Epithelial cell of esophagus (primary cell): ENCODE measurements around the gene PYGB.
A peak's percentile ranks its signal among the peaks of the same experiment; 100 is the strongest.
"Not testable (repeated sequence)": the region's sequence is repeated elsewhere in the genome, so short reads cannot be mapped to it uniquely, and the experiment has no call there.

Experiments
- DNase-seq: peaks from one replicate; pipeline ENCODE4 v3.0.0; 2010; ENCODE audit warnings: low read depth
- H3K4me3 ChIP-seq: 2 replicates; pipeline ENCODE4 v1.5.1; 2011; ENCODE audit warnings: mild to moderate bottlenecking, low read length, control low read depth
- TF ChIP-seq, protein P1 (sequence below): IDR thresholded peaks from 2 replicates; pipeline ENCODE4 v1.5.1; 2011; ENCODE audit warnings: low read depth, mild to moderate bottlenecking, low read length, control low read depth, inconsistent platforms; ENCODE audit not compliant: insufficient read depth; ENCODE audit errors: missing control alignments

PYGB gene

DNA sequence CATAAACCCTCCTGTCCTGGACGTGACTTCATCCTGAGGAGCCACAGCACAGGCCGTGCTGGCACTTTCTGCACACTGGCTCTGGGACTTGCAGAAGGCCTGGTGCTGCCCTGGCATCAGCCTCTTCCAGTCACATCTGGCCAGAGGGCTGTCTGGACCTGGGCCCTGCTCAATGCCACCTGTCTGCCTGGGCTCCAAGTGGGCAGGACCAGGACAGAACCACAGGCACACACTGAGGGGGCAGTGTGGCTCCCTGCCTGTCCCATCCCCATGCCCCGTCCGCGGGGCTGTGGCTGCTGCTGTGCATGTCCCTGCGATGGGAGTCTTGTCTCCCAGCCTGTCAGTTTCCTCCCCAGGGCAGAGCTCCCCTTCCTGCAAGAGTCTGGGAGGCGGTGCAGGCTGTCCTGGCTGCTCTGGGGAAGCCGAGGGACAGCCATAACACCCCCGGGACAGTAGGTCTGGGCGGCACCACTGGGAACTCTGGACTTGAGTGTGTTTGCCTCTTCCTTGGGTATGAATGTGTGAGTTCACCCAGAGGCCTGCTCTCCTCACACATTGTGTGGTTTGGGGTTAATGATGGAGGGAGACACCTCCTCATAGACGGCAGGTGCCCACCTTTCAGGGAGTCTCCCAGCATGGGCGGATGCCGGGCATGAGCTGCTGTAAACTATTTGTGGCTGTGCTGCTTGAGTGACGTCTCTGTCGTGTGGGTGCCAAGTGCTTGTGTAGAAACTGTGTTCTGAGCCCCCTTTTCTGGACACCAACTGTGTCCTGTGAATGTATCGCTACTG is 22.0 kb upstream of the PYGB start:
- no peak for DNase-seq
- TF ChIP-seq, protein P1, sequence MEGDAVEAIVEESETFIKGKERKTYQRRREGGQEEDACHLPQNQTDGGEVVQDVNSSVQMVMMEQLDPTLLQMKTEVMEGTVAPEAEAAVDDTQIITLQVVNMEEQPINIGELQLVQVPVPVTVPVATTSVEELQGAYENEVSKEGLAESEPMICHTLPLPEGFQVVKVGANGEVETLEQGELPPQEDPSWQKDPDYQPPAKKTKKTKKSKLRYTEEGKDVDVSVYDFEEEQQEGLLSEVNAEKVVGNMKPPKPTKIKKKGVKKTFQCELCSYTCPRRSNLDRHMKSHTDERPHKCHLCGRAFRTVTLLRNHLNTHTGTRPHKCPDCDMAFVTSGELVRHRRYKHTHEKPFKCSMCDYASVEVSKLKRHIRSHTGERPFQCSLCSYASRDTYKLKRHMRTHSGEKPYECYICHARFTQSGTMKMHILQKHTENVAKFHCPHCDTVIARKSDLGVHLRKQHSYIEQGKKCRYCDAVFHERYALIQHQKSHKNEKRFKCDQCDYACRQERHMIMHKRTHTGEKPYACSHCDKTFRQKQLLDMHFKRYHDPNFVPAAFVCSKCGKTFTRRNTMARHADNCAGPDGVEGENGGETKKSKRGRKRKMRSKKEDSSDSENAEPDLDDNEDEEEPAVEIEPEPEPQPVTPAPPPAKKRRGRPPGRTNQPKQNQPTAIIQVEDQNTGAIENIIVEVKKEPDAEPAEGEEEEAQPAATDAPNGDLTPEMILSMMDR, result no peak
- H3K4me3 ChIP-seq, result no peak overlapping the region

DNA sequence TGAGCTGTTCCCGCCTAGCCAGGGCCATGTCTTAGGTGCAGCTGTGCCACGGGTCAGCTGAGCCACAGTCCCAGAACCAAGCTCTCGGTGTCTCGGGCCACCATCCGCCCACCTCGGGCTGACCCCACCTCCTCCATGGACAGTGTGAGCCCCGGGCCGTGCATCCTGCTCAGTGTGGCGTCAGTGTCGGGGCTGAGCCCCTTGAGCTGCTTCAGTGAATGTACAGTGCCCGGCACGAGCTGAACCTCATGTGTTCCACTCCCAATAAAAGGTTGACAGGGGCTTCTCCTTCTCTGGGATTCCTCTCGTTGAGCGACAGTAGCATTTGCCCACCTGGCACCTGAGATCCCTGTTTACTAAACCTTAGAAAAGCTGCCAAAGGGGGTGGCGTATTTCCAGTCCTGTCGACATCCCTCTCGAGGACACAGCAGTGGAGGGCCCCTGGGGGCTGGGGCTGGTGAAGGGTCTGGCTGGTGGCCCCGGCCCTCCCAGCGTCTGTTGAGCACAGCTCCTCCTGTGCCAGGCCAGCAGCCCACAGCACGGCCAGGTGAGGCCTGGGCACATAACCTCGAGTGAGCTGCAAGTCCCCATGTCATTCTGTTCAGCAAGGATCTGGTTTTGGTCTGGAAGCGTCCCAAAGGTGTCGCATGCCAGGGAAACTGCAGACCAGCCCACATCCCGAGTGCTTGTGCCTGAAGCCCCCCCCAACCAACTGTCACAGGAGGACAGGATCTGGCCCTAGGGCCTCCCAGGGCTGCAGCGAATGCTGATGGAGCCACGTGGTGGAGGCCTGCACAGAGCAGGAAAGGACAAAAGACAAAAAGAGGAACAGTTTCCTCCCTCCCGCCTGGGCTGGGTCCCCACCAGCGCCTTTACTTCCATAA is 21.2 kb upstream of the PYGB start:
- no peak overlapping the region for H3K4me3 ChIP-seq
- DNase-seq, result no peak
- TF ChIP-seq, protein P1, result no peak

DNA sequence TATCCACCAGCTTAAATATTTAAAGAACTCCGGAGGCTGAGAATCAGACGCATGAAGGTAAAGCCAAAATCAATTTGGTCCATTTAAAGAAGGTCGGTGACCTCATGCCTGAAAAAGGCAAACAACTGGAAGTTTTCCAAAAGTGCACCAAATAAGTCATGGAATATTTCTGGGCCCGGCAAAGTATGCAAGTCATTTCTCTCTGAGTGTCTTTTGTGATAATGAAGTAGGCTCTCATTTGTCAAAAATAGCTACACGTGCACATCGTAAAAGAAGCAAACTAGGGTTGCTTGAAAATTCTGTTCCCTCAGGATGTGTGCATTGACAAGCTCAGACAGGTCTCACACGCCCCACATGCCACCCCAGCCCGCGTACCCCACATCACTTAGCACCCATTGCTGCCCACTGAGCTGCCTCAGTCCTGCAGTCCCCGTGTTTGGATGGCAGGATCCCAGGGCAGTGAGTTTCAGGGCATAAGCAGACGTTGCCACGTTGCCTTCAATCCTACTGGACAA is 20.5 kb upstream of the PYGB start:
- peak; percentile 65 for DNase-seq
- no peak overlapping the region for H3K4me3 ChIP-seq
- TF ChIP-seq, protein P1, result no peak

DNA sequence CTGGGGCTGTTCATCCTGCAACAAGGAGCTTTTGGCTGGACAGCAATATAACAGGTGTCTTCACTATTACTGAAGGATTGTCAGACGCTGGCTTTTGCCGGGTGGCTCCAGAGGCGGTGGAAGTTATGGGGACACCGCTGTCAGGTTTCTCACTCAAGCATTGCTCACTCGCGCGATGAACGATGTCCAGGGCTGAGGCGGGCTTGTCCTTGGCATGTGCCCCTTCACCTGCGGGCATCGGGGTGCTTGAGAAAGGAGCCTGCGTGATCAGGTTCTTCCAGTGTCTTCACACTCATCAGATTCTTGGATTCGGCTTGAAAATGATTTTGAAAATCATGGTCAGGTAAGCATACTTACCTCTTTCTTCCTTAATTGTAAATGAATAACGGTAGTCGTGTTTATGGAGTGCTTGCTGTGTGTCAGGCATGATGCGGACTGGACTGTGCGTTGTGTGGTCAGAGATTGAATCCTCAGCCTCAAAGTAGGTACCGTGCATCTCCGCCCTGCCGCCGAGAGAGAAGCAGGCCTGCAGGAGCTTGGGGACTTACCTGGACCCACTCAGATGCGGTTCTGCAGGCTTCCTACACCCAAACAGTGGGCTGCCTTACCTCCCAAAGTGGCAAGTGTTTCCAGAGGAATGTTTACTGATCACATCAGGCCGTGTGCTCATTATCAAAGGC is 18.3 kb upstream of the PYGB start:
- no peak for DNase-seq
- TF ChIP-seq, protein P1, result no peak
- no peak overlapping the region for H3K4me3 ChIP-seq

DNA sequence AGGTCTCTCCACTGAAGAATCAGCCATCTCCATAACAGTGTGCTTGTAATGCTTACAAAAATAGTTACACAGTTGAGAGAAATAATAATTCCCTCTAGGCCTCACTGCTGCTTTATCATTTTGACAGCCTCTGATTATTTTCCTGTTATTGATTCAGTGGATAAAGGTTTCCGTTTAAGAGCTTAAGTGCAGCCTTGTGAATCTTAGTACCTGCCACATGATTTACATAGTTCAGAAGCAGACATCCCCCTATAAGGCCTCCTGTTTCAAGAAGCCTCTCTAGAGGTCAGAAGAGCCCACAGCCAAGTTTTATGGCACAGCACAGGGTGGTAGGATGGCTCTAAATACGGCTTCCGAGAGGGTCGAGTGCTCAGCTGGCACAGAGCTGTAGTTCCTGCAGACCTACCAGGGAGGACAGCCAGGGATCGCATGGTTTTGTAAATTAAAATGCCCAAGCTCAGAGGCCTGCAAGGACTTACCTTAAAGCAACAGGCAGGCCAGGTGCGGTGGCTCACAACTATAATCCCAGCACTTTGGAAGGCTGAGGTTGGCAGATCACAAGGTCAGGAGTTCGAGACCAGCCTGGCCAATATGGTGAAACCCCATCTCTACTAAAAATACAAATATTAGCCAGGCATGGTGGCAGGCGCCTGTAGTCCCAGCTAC is 17.6 kb upstream of the PYGB start:
- DNase-seq, result no peak
- TF ChIP-seq, protein P1, result no peak

DNA sequence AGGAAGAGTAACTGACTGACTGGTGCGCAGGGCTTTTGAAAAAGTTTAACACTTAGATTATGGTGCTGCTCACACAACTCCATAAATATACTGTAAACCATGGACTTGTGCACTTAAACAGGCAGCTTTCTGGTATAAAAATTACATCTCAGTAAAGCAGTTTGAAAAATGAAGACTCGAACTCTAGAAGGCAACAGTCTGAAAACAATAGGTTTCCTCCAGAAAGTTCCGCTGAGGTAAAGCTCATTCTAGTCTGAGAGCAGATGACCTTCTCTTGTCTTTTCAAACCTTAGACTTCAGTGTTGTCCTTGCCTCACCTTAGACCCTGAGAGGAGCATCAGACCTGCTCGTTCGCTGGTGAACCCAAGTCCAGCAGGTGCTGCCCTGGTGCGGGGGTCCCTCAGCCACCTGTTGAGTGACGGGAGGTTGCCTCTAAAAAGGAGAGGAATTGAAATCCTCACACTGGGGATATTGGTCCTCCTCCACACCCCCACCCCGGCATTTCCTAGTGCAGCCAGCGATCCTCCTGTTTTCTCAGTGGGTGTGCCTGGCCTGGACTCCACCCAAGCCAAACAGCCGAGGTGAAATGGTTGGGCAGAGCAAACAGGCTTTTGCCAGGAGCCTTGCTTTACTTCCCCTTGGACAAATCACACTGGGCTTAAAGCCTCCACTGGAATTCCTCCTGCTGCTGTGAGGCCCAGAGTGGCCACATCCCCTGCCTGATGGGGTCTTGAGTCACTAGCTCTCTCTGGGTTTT is 14.7 kb upstream of the PYGB start:
- no peak overlapping the region for H3K4me3 ChIP-seq
- peak; percentile 76 for DNase-seq
- TF ChIP-seq, protein P1, result no peak

More for the DNA sequence above, 17.6 kb upstream of the PYGB start:
- no peak overlapping the region for H3K4me3 ChIP-seq

DNA sequence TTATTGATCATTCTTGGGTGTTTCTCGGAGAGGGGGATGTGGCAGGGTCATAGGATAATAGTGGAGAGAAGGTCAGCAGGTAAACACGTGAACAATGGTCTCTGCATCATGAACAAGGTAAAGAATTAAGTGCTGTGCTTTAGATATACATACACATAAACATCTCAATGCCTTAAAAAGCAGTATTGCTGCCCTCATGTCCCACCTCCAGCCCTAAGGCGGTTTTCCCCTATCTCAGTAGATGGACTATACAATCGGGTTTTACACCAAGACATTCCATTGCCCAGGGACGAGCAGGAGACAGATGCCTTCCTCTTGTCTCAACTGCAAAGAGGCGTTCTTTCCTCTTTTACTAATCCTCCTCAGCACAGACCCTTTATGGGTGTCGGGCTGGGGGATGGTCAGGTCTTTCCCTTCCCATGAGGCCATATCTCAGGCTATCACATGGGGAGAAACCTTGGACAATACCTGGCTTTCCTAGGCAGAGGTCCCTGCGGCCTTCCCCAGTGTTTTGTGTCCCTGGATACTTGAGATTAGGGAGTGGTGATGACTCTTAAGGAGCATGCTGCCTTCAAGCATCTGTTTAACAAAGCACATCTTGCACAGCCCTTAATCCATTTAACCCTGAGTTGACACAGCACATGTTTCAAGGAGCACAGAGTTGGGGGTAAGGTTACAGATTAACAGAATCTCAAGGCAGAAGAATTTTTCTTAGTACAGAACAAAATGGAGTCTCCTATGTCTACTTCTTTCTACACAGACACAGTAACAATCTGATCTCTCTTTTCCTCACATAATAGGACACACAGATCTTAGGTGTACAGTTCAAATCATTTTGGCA is 13.7 kb upstream of the PYGB start:
- H3K4me3 ChIP-seq, DNase-seq: not testable (repeated sequence)
